HEK293 (cell line): ENCODE results near the gene CCDC38.
A peak's percentile ranks its signal among the peaks of the same experiment; 100 is the strongest.

Experiments
- GLI2 ChIP-seq: fragments of 450-650 bp; formaldehyde crosslinking; IDR thresholded peaks from 2 replicates; pipeline ENCODE4; 2017; ENCODE audit warnings: missing biosample characterization, missing genetic modification characterization, low read depth, borderline replicate concordance
- PRDM1 ChIP-seq: fragments of 450-650 bp; formaldehyde crosslinking; IDR thresholded peaks from 2 replicates; pipeline ENCODE4; 2016; ENCODE audit warnings: missing biosample characterization, missing genetic modification characterization
- SCRT2 ChIP-seq: fragments of 450-650 bp; formaldehyde crosslinking; IDR thresholded peaks from 2 replicates; pipeline ENCODE4 v1.5.1; 2016; ENCODE audit warnings: missing biosample characterization, missing genetic modification characterization
- SETDB1 ChIP-seq: IDR thresholded peaks from one replicate; pipeline ENCODE4 v1.6.1; 2017; ENCODE audit warnings: mild to moderate bottlenecking, low read length, moderate library complexity, mixed read lengths; ENCODE audit not compliant: insufficient read length
- ZIC2 ChIP-seq: fragments of 450-650 bp; formaldehyde crosslinking; IDR thresholded peaks from 2 replicates; pipeline ENCODE4 v1.5.1; 2016; ENCODE audit warnings: missing biosample characterization, missing genetic modification characterization
- ZNF10 ChIP-seq: fragments of 450-650 bp; formaldehyde crosslinking; IDR thresholded peaks from 2 replicates; pipeline ENCODE4 v1.5.1; 2017; ENCODE audit warnings: missing biosample characterization, missing genetic modification characterization
- ZNF133 ChIP-seq: fragments of 450-650 bp; formaldehyde crosslinking; IDR thresholded peaks from 2 replicates; pipeline ENCODE4 v1.5.1; 2016; ENCODE audit warnings: missing biosample characterization, missing genetic modification characterization
- ZNF239 ChIP-seq: fragments of 450-650 bp; formaldehyde crosslinking; IDR thresholded peaks from 2 replicates; pipeline ENCODE4 v1.5.1; 2016; ENCODE audit warnings: missing biosample characterization, missing genetic modification characterization
- ZNF324 ChIP-seq: fragments of 450-650 bp; formaldehyde crosslinking; IDR thresholded peaks from 2 replicates; pipeline ENCODE4 v1.5.1; 2016; ENCODE audit warnings: missing biosample characterization, missing genetic modification characterization
- ZNF404 ChIP-seq: fragments of 450-650 bp; formaldehyde crosslinking; IDR thresholded peaks from 2 replicates; pipeline ENCODE4 v1.5.1; 2017; ENCODE audit warnings: missing biosample characterization, missing genetic modification characterization
- ZNF416 ChIP-seq: fragments of 450-650 bp; formaldehyde crosslinking; IDR thresholded peaks from 2 replicates; pipeline ENCODE4 v1.5.1; 2016; ENCODE audit warnings: missing biosample characterization, missing genetic modification characterization
- ZNF530 ChIP-seq: fragments of 450-650 bp; formaldehyde crosslinking; IDR thresholded peaks from 2 replicates; pipeline ENCODE4 v1.5.1; 2016; ENCODE audit warnings: low read depth, missing biosample characterization, missing genetic modification characterization
- ZNF596 ChIP-seq: fragments of 450-650 bp; IDR thresholded peaks from 2 replicates; pipeline ENCODE4 v1.5.0; 2018; ENCODE audit warnings: missing biosample characterization, mild to moderate bottlenecking, missing genetic modification characterization, moderate library complexity
- ZNF701 ChIP-seq: fragments of 450-650 bp; formaldehyde crosslinking; IDR thresholded peaks from 2 replicates; pipeline ENCODE4 v1.5.1; 2016; ENCODE audit warnings: missing biosample characterization, missing genetic modification characterization
- ZNF837 ChIP-seq: fragments of 450-650 bp; formaldehyde crosslinking; IDR thresholded peaks from 2 replicates; pipeline ENCODE4 v1.5.1; 2016; ENCODE audit warnings: missing biosample characterization, missing genetic modification characterization
- TF ChIP-seq, protein P1 (sequence below): fragments of 450-650 bp; formaldehyde crosslinking; conservative IDR thresholded peaks from 2 replicates; pipeline ENCODE4 v1.5.1; 2016; ENCODE audit warnings: low read depth, missing biosample characterization, missing genetic modification characterization
- TF ChIP-seq, protein P2 (sequence below): fragments of 450-650 bp; formaldehyde crosslinking; IDR thresholded peaks from 2 replicates; pipeline ENCODE4 v1.5.1; 2016; ENCODE audit warnings: missing biosample characterization, missing genetic modification characterization
- TF ChIP-seq, protein P3 (sequence below): fragments of 450-650 bp; formaldehyde crosslinking; IDR thresholded peaks from 2 replicates; pipeline ENCODE4 v1.5.1; 2017; ENCODE audit warnings: missing biosample characterization, missing genetic modification characterization
- TF ChIP-seq, protein P4 (sequence below): fragments of 450-650 bp; formaldehyde crosslinking; IDR thresholded peaks from 2 replicates; pipeline ENCODE4 v1.5.1; 2017; ENCODE audit warnings: missing biosample characterization, mild to moderate bottlenecking, missing genetic modification characterization, moderate library complexity
- TF ChIP-seq, protein P5 (sequence below): fragments of 450-650 bp; formaldehyde crosslinking; IDR thresholded peaks from 2 replicates; pipeline ENCODE4 v1.5.1; 2016; ENCODE audit warnings: missing biosample characterization, missing genetic modification characterization
- TF ChIP-seq, protein P6 (sequence below): fragments of 450-650 bp; formaldehyde crosslinking; IDR thresholded peaks from 2 replicates; pipeline ENCODE4 v1.5.1; 2016; ENCODE audit warnings: missing biosample characterization, missing genetic modification characterization, borderline replicate concordance
- TF ChIP-seq, protein P7 (sequence below): fragments of 450-650 bp; formaldehyde crosslinking; conservative IDR thresholded peaks from 2 replicates; pipeline ENCODE4 v1.5.1; 2016; ENCODE audit warnings: low read depth, missing biosample characterization, missing genetic modification characterization

The CCDC38 gene

DNA sequence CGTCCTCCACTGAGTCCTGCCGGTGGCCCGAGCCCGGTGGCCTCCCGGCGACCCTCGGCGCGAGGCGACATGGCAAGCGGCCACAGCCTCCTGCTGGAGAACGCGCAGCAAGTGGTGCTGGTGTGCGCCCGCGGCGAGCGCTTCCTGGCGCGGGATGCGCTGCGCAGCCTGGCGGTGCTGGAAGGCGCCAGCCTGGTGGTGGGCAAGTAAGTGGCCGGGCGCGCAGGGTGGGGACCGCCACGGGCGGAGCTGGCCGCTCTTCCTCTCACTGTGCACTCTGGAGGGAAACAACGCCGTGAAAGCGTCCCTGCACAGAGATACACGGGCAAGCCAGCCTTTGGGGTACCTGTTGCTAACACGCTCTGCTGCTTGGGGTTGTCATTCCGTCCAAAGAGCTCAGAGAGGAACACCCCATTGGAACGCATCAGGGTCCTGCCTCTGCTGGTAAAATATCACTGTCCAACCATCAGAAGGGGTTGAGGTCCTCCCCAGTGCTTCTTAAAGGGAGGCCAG, 972 bp upstream of the CCDC38 start, which contains the start of gene AMDHD1 (continued):
- TF ChIP-seq, protein P1, sequence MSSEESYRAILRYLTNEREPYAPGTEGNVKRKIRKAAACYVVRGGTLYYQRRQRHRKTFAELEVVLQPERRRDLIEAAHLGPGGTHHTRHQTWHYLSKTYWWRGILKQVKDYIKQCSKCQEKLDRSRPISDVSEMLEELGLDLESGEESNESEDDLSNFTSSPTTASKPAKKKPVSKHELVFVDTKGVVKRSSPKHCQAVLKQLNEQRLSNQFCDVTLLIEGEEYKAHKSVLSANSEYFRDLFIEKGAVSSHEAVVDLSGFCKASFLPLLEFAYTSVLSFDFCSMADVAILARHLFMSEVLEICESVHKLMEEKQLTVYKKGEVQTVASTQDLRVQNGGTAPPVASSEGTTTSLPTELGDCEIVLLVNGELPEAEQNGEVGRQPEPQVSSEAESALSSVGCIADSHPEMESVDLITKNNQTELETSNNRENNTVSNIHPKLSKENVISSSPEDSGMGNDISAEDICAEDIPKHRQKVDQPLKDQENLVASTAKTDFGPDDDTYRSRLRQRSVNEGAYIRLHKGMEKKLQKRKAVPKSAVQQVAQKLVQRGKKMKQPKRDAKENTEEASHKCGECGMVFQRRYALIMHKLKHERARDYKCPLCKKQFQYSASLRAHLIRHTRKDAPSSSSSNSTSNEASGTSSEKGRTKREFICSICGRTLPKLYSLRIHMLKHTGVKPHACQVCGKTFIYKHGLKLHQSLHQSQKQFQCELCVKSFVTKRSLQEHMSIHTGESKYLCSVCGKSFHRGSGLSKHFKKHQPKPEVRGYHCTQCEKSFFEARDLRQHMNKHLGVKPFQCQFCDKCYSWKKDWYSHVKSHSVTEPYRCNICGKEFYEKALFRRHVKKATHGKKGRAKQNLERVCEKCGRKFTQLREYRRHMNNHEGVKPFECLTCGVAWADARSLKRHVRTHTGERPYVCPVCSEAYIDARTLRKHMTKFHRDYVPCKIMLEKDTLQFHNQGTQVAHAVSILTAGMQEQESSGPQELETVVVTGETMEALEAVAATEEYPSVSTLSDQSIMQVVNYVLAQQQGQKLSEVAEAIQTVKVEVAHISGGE: no peak
- TF ChIP-seq, protein P2, sequence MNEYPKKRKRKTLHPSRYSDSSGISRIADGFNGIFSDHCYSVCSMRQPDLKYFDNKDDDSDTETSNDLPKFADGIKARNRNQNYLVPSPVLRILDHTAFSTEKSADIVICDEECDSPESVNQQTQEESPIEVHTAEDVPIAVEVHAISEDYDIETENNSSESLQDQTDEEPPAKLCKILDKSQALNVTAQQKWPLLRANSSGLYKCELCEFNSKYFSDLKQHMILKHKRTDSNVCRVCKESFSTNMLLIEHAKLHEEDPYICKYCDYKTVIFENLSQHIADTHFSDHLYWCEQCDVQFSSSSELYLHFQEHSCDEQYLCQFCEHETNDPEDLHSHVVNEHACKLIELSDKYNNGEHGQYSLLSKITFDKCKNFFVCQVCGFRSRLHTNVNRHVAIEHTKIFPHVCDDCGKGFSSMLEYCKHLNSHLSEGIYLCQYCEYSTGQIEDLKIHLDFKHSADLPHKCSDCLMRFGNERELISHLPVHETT (tag by site-specific recombination): no peak
- peak; percentile 100 for TF ChIP-seq SCRT2 (tag by site-specific recombination)
- TF ChIP-seq ZNF837: no peak
- no peak for TF ChIP-seq GLI2
- TF ChIP-seq, protein P3, sequence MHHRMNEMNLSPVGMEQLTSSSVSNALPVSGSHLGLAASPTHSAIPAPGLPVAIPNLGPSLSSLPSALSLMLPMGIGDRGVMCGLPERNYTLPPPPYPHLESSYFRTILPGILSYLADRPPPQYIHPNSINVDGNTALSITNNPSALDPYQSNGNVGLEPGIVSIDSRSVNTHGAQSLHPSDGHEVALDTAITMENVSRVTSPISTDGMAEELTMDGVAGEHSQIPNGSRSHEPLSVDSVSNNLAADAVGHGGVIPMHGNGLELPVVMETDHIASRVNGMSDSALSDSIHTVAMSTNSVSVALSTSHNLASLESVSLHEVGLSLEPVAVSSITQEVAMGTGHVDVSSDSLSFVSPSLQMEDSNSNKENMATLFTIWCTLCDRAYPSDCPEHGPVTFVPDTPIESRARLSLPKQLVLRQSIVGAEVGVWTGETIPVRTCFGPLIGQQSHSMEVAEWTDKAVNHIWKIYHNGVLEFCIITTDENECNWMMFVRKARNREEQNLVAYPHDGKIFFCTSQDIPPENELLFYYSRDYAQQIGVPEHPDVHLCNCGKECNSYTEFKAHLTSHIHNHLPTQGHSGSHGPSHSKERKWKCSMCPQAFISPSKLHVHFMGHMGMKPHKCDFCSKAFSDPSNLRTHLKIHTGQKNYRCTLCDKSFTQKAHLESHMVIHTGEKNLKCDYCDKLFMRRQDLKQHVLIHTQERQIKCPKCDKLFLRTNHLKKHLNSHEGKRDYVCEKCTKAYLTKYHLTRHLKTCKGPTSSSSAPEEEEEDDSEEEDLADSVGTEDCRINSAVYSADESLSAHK (tag by site-specific recombination): no peak
- no peak for TF ChIP-seq ZNF10
- TF ChIP-seq ZNF596 (tag by site-specific recombination): no peak
- TF ChIP-seq, protein P4, sequence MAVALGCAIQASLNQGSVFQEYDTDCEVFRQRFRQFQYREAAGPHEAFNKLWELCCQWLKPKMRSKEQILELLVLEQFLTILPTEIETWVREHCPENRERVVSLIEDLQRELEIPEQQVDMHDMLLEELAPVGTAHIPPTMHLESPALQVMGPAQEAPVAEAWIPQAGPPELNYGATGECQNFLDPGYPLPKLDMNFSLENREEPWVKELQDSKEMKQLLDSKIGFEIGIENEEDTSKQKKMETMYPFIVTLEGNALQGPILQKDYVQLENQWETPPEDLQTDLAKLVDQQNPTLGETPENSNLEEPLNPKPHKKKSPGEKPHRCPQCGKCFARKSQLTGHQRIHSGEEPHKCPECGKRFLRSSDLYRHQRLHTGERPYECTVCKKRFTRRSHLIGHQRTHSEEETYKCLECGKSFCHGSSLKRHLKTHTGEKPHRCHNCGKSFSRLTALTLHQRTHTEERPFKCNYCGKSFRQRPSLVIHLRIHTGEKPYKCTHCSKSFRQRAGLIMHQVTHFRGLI: peak; percentile 72
- no peak for TF ChIP-seq PRDM1 (tag by site-specific recombination)
- no peak for TF ChIP-seq SETDB1
- no peak for TF ChIP-seq ZNF416 (tag by site-specific recombination)
- TF ChIP-seq, protein P5, sequence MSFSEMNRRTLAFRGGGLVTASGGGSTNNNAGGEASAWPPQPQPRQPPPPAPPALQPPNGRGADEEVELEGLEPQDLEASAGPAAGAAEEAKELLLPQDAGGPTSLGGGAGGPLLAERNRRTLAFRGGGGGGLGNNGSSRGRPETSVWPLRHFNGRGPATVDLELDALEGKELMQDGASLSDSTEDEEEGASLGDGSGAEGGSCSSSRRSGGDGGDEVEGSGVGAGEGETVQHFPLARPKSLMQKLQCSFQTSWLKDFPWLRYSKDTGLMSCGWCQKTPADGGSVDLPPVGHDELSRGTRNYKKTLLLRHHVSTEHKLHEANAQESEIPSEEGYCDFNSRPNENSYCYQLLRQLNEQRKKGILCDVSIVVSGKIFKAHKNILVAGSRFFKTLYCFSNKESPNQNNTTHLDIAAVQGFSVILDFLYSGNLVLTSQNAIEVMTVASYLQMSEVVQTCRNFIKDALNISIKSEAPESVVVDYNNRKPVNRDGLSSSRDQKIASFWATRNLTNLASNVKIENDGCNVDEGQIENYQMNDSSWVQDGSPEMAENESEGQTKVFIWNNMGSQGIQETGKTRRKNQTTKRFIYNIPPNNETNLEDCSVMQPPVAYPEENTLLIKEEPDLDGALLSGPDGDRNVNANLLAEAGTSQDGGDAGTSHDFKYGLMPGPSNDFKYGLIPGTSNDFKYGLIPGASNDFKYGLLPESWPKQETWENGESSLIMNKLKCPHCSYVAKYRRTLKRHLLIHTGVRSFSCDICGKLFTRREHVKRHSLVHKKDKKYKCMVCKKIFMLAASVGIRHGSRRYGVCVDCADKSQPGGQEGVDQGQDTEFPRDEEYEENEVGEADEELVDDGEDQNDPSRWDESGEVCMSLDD: no peak
- TF ChIP-seq, protein P6, sequence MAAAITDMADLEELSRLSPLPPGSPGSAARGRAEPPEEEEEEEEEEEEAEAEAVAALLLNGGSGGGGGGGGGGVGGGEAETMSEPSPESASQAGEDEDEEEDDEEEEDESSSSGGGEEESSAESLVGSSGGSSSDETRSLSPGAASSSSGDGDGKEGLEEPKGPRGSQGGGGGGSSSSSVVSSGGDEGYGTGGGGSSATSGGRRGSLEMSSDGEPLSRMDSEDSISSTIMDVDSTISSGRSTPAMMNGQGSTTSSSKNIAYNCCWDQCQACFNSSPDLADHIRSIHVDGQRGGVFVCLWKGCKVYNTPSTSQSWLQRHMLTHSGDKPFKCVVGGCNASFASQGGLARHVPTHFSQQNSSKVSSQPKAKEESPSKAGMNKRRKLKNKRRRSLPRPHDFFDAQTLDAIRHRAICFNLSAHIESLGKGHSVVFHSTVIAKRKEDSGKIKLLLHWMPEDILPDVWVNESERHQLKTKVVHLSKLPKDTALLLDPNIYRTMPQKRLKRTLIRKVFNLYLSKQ (tag by site-specific recombination): no peak
- TF ChIP-seq ZNF239: no peak
- no peak for TF ChIP-seq ZNF404
- TF ChIP-seq ZNF324 (tag by site-specific recombination): no peak
- no peak for TF ChIP-seq ZNF701
- no peak for TF ChIP-seq ZNF530 (tag by site-specific recombination)
- TF ChIP-seq ZNF133 (tag by site-specific recombination): no peak
- TF ChIP-seq ZIC2 (tag by site-specific recombination): peak; percentile 93
- TF ChIP-seq, protein P7, sequence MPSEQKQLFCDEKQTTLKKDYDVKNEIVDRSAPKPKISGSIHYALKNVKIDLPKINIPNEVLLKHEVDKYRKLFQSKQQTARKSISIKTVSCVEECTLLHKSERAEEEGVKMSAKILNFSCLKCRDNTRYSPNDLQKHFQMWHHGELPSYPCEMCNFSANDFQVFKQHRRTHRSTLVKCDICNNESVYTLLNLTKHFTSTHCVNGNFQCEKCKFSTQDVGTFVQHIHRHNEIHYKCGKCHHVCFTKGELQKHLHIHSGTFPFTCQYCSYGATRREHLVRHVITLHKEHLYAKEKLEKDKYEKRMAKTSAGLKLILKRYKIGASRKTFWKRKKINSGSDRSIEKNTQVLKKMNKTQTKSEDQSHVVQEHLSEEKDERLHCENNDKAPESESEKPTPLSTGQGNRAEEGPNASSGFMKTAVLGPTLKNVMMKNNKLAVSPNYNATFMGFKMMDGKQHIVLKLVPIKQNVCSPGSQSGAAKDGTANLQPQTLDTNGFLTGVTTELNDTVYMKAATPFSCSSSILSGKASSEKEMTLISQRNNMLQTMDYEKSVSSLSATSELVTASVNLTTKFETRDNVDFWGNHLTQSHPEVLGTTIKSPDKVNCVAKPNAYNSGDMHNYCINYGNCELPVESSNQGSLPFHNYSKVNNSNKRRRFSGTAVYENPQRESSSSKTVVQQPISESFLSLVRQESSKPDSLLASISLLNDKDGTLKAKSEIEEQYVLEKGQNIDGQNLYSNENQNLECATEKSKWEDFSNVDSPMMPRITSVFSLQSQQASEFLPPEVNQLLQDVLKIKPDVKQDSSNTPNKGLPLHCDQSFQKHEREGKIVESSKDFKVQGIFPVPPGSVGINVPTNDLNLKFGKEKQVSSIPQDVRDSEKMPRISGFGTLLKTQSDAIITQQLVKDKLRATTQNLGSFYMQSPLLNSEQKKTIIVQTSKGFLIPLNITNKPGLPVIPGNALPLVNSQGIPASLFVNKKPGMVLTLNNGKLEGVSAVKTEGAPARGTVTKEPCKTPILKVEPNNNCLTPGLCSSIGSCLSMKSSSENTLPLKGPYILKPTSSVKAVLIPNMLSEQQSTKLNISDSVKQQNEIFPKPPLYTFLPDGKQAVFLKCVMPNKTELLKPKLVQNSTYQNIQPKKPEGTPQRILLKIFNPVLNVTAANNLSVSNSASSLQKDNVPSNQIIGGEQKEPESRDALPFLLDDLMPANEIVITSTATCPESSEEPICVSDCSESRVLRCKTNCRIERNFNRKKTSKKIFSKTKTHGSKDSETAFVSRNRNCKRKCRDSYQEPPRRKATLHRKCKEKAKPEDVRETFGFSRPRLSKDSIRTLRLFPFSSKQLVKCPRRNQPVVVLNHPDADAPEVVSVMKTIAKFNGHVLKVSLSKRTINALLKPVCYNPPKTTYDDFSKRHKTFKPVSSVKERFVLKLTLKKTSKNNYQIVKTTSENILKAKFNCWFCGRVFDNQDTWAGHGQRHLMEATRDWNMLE (tag by site-specific recombination): no peak
